ENCODE results near the gene CEP350. TPM values are rescaled to one million over a fixed set of nuclear protein-coding genes. Genes with fewer than 3 reads are reported as not detected.
A peak's percentile ranks its signal among the peaks of the same experiment; 100 is the strongest.

Gene CEP350
- total and polyA plus RNA-seq, 12 donors: 4.1 to 71.4 (median 42.4) TPM

DNA sequence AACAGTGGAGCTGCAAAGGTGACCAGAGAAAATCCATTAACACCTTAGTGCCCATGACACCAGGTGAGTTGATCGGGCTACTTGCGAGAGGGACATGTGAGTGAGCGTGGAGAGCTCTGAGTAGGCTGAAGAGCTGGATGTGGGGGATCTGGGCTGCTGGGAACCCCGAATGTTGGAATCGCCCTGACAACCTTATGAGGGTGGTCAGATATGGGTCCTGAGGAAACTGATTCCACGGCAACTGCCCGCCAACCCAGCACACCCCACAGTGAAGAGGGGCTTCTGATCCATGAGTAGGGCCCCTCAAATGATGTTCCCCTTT, 199.4 kb downstream of the CEP350 start:
- WGBS, 4 donors: 19 to 50% (median 22%) methylated on average over 3 to 7 of the region's 7 CpGs
- TF ChIP-seq, protein P1, sequence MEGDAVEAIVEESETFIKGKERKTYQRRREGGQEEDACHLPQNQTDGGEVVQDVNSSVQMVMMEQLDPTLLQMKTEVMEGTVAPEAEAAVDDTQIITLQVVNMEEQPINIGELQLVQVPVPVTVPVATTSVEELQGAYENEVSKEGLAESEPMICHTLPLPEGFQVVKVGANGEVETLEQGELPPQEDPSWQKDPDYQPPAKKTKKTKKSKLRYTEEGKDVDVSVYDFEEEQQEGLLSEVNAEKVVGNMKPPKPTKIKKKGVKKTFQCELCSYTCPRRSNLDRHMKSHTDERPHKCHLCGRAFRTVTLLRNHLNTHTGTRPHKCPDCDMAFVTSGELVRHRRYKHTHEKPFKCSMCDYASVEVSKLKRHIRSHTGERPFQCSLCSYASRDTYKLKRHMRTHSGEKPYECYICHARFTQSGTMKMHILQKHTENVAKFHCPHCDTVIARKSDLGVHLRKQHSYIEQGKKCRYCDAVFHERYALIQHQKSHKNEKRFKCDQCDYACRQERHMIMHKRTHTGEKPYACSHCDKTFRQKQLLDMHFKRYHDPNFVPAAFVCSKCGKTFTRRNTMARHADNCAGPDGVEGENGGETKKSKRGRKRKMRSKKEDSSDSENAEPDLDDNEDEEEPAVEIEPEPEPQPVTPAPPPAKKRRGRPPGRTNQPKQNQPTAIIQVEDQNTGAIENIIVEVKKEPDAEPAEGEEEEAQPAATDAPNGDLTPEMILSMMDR (IDR thresholded peaks at IDR 0.05): no peak
- no peak for TF ChIP-seq POLR2A (IDR thresholded peaks at IDR 0.05)
- peaks cover 13 to 37% of the 10 kb centered on the region in 2 donors for H3K4me1 ChIP-seq (replicated peaks in 1 of 2)
- no peak for DNase-seq
- H3K4me3 ChIP-seq: peak overlapping the region; percentile 1 to 95 (median 68)
- no peaks in the 10 kb centered on the region for H3K27me3 ChIP-seq
- H3K36me3 ChIP-seq (replicated peaks in 1 of 2): no peaks in the 10 kb centered on the region
- H3K9me3 ChIP-seq (replicated peaks in 1 of 3): no peaks in the 10 kb centered on the region
- intact Hi-C loops (cut with DNase I): no loop called here
- H3K27ac ChIP-seq: peak overlapping the region in 3 of 5 donors; percentile 82 to 93 (median 90)

DNA sequence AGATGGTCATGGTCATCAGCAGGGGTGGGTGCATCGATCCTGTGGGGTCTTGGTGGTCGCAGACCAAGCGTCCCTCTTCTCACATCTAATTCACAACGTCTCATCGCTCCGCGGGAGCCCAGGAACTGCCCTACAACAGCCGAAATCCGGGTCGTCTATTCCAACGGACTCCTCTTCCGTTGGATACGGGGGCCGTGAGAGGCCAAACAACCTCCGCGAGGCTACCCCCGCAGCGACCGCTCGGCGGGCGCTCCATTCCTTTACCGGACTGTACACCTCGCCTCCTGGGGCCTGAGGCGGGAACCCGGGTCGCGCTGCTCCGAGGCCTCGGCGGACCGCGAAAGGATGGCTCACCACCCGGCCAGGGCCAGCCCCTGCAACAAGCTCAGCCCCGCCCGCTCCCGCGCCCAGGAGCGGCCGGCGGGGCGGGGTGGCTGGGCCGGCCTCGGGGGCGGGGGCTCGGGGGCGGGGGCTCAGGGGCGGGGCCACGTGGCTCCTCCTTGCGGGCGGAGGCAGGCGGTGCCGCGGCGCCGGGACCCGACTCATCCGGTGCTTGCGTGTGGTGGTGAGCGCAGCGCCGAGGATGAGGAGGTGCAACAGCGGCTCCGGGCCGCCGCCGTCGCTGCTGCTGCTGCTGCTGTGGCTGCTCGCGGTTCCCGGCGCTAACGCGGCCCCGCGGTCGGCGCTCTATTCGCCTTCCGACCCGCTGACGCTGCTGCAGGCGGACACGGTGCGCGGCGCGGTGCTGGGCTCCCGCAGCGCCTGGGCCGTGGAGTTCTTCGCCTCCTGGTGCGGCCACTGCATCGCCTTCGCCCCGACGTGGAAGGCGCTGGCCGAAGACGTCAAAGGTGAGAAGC, 199.9 kb downstream of the CEP350 start, which contains the start of gene QSOX1:
Gene QSOX1 (plus strand): TSS at position 545 of the 857 bp plus-strand sequence. CDS start 39 bp downstream, at position 584.
- Histone ChIP-seq H3K9me3 (replicated peaks in 1 of 3) (no peaks in the 10 kb centered on the region), H3K36me3 (replicated peaks in 1 of 2) (no peaks in the 10 kb centered on the region), H3K27me3 (no peaks in the 10 kb centered on the region), H3K4me1 (replicated peaks in 1 of 2) (peaks cover 13 to 37% of the 10 kb centered on the region in 2 donors), H3K4me3 (peak within 1 kb of the TSS; percentile 8 to 95 (median 84)), H3K27ac (peak within 1 kb of the TSS in 4 of 5 donors; percentile 77 to 93 (median 86))
- peak; percentile 87 to 93 (median 91) for DNase-seq
- intact Hi-C loops (cut with DNase I): no loop called here
- 0 to 1% (median 1%) methylated on average over 11 to 100 of the region's 100 CpGs; no CpG with 5 or more reads in 1 of the 4 donors for WGBS, 4 donors
- peak; percentile 92 to 95 for TF ChIP-seq POLR2A (IDR thresholded peaks at IDR 0.05)
- TF ChIP-seq, protein P1 (IDR thresholded peaks at IDR 0.05): peak in 4 of 6 experiments; percentile 17 to 44 (median 38)

DNA sequence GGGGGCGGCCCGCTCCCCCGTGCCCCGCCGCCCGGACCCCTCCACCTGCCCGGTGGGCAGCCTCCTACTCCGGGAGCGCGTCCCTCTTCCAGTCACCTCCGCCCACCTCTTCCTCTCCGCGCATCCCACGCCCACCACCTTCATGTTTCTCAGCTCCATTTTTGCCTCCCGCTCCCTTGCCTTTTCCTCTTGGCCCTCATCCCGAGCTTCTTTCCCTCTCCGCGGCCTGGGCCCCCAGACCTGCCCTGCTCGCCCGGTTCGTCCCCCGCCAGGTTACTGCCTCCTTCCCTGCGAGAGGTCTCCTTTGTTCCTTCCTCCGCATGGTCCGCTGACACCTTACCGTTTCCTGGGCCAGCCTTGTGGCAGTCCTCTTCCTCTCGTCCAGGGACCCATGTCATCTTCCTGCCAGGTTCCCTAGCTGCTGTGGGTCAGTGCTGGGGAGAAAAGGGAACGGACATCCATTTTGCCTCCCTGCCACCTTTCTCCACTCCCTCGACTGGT, 200.6 kb downstream of the CEP350 start:
- no peaks in the 10 kb centered on the region for H3K27me3 ChIP-seq
- H3K4me1 ChIP-seq (replicated peaks in 1 of 2): peaks cover 13 to 37% of the 10 kb centered on the region in 2 donors
- peak overlapping the region; percentile 8 to 95 (median 84) for H3K4me3 ChIP-seq
- no peaks in the 10 kb centered on the region for H3K9me3 ChIP-seq (replicated peaks in 1 of 3)
- TF ChIP-seq, protein P1 (IDR thresholded peaks at IDR 0.05): no peak
- intact Hi-C loops (cut with DNase I): no loop called here
- WGBS, 4 donors: 2 to 5% (median 3%) methylated on average over 25 to 29 of the region's 29 CpGs
- no peaks in the 10 kb centered on the region for H3K36me3 ChIP-seq (replicated peaks in 1 of 2)
- H3K27ac ChIP-seq: peak overlapping the region in 4 of 5 donors; percentile 77 to 93 (median 86)
- peak in 2 of 7 donors; percentile 38 to 39 for DNase-seq

DNA sequence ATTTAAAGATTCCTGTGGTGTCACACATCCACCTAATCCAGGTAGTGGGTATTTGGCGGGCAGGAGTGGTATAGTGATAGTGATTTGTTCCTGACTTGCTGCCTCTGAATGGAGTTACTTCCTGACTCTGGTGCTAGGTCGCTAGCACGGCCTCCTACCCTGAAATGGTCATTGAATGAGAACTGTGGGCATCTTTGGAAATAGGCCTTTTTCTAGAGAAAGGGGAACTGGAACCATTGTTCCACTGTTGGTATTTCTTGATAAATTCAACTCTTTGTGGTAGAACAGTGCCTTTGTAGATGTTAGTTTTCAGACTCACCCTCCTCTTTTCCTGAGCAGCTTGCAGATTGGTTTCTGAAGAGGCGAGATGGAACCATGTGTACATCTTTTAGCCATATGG, 201.6 kb downstream of the CEP350 start:
- Histone ChIP-seq H3K4me1 (replicated peaks in 1 of 2) (peaks cover 13 to 37% of the 10 kb centered on the region in 2 donors), H3K27me3 (no peaks in the 10 kb centered on the region), H3K4me3 (peak overlapping the region in 1 of 4 donors; percentile 95), H3K27ac (no peak overlapping the region), H3K9me3 (replicated peaks in 1 of 3) (no peaks in the 10 kb centered on the region), H3K36me3 (replicated peaks in 1 of 2) (no peaks in the 10 kb centered on the region)
- 86 to 92% (median 89%) methylated on average over 4 of the region's 4 CpGs for WGBS, 4 donors
- TF ChIP-seq, protein P1 (IDR thresholded peaks at IDR 0.05): no peak
- intact Hi-C loops (cut with DNase I): no loop called here
- DNase-seq: no peak

Measured in adrenal gland (tissue), 12 donors.